SK-N-SH (cell line): ENCODE results near the gene KHSRP. TPM values are rescaled to one million over a fixed set of nuclear protein-coding genes. Genes with fewer than 3 reads are reported as not detected.

Experiments used
- CTCF ChIA-PET: fragments of 300-600, 350-600 bp; formaldehyde crosslinking; extraction: SDS; loops from one replicate; lab custom pipeline; 2021; lab: Yijun Ruan, JAX
- POLR2A ChIA-PET: fragments of 350-600 bp; sonication (Branson Sonifier 250); formaldehyde crosslinking; extraction: SDS; loops from one replicate; lab custom pipeline; 2020; ENCODE audit warnings: antibody characterized with exemption, inconsistent platforms; lab: Yijun Ruan, JAX
- DNase-seq: peaks from one replicate; pipeline ENCODE4 v3.0.0; 2012
- H2AFZ ChIP-seq: fragments of 200-600 bp; sonication (generic); 2 replicates; pipeline ENCODE4 v1.8.1; 2016; ENCODE audit warnings: antibody characterized with exemption, mild to moderate bottlenecking, low read depth
- H3F3A ChIP-seq: fragments of 200-600 bp; sonication (generic); replicated peaks from 2 replicates; pipeline ENCODE3; 2016; ENCODE audit warnings: antibody characterized with exemption, mild to moderate bottlenecking; ENCODE audit not compliant: insufficient read depth
- H3K27ac ChIP-seq, 2 experiments: fragments of 200-500 bp in 1 of 2; fragments of 200-600 bp in 1 of 2; sonication (Bioruptor generic) in 1 of 2; sonication (generic), shearing (Covaris generic) in 1 of 2; 2 replicates each; pipeline versions ENCODE4 v1.5.1 to v1.6.1; 2014 to 2016; ENCODE audit warnings: low read depth in 2 of 2, inconsistent platforms in 1 of 2, low read length in 1 of 2, mild to moderate bottlenecking in 1 of 2, mixed read lengths in 1 of 2
- H3K27me3 ChIP-seq: fragments of 200-600 bp; sonication (generic), shearing (Covaris generic); 2 replicates; pipeline ENCODE4 v1.6.1; 2016; ENCODE audit warnings: mixed run types; ENCODE audit not compliant: insufficient read depth
- H3K36me3 ChIP-seq, 2 experiments: fragments of 200-500 bp in 1 of 2; fragments of 200-600 bp in 1 of 2; sonication (Bioruptor generic) in 1 of 2; sonication (generic) in 1 of 2; replicated peaks in 1 of 2; 2 replicates each; pipeline versions ENCODE3 to v1.5.1; 2014 to 2016; ENCODE audit warnings: low read length in 1 of 2, mild to moderate bottlenecking in 1 of 2; ENCODE audit not compliant: insufficient read depth in 2 of 2, control insufficient read depth in 1 of 2
- H3K4me1 ChIP-seq, 2 experiments: fragments of 200-500 bp in 1 of 2; fragments of 200-600 bp in 1 of 2; sonication (Bioruptor generic) in 1 of 2; sonication (generic), shearing (Covaris generic) in 1 of 2; 2 replicates each; pipeline versions ENCODE4 v1.5.1 to v1.6.1; 2014 to 2016; ENCODE audit warnings: low read depth in 1 of 2, low read length in 1 of 2, mixed run types in 1 of 2; ENCODE audit not compliant: insufficient read depth in 2 of 2, control insufficient read depth in 1 of 2
- H3K4me2 ChIP-seq: fragments of 200-600 bp; sonication (generic), shearing (Covaris generic); 2 replicates; pipeline ENCODE4 v1.6.1; 2017; ENCODE audit warnings: mixed run types
- H3K4me3 ChIP-seq, 2 experiments: fragments of 200-500 bp in 1 of 2; fragments of 200-600 bp in 1 of 2; sonication (Bioruptor generic) in 1 of 2; sonication (generic), shearing (Covaris generic) in 1 of 2; 2 replicates each; pipeline versions ENCODE4 v1.5.1 to v1.8.1; 2014 to 2016; ENCODE audit warnings: low read depth in 2 of 2, inconsistent platforms in 1 of 2, low read length in 1 of 2, mild to moderate bottlenecking in 1 of 2, mixed read lengths in 1 of 2, moderate library complexity in 1 of 2
- H3K79me2 ChIP-seq: fragments of 200-600 bp; sonication (generic); 2 replicates; pipeline ENCODE4 v1.8.1; 2017; ENCODE audit warnings: mild to moderate bottlenecking; ENCODE audit not compliant: insufficient read depth
- H3K9ac ChIP-seq: fragments of 200-600 bp; sonication (generic); 2 replicates; pipeline ENCODE4 v1.6.1; 2017; ENCODE audit warnings: mixed run types
- H3K9me2 ChIP-seq: fragments of 200-600 bp; sonication (generic); 2 replicates; pipeline ENCODE4 v1.6.1; 2017; ENCODE audit warnings: mixed run types
- H3K9me3 ChIP-seq: fragments of 200-600 bp; sonication (generic); 2 replicates; pipeline ENCODE4 v1.6.1; 2017; ENCODE audit warnings: mixed run types, mild to moderate bottlenecking, moderate library complexity
- H4K20me1 ChIP-seq: fragments of 200-600 bp; sonication (generic); 2 replicates; pipeline ENCODE4 v1.6.1; 2017; ENCODE audit warnings: mild to moderate bottlenecking, mixed run types; ENCODE audit not compliant: insufficient read depth
- CHD2 ChIP-seq: fragments of 150-350 bp; IDR thresholded peaks from 2 replicates; pipeline ENCODE4 v1.6.1; 2018; ENCODE audit warnings: low read length; ENCODE audit not compliant: partially characterized antibody
- ELF1 ChIP-seq: IDR thresholded peaks from 2 replicates; pipeline ENCODE4 v1.4.0; 2012
- FOXJ3 ChIP-seq: sonication (generic); formaldehyde crosslinking; IDR thresholded peaks from 2 replicates; pipeline ENCODE4 v1.5.1; 2020; ENCODE audit warnings: mild to moderate bottlenecking, missing genetic modification reagents
- GABPA ChIP-seq: IDR thresholded peaks from 2 replicates; pipeline ENCODE4 v1.4.0; 2012; ENCODE audit warnings: low read depth, mild to moderate bottlenecking
- GATA2 ChIP-seq: sonication (generic); formaldehyde crosslinking; IDR thresholded peaks from 2 replicates; pipeline ENCODE4 v1.5.0; 2020; ENCODE audit warnings: mild to moderate bottlenecking, missing genetic modification reagents
- JUND ChIP-seq: IDR thresholded peaks from 2 replicates; pipeline ENCODE4 v1.4.0; 2012
- MXI1 ChIP-seq: IDR thresholded peaks from 2 replicates; pipeline ENCODE4 v1.6.1; 2012; ENCODE audit warnings: mild to moderate bottlenecking, low read depth, low read length, improper control_type of control experiment
- RAD21 ChIP-seq: IDR thresholded peaks from 2 replicates; pipeline ENCODE4 v1.6.1; 2012; ENCODE audit warnings: mild to moderate bottlenecking, low read length
- RCOR1 ChIP-seq: fragments of 150-350 bp; IDR thresholded peaks from 2 replicates; pipeline ENCODE4 v1.6.1; 2017; ENCODE audit warnings: antibody characterized with exemption, low read length
- SIN3A ChIP-seq: IDR thresholded peaks from 2 replicates; pipeline ENCODE4 v1.6.1; 2012; ENCODE audit warnings: low read depth, mild to moderate bottlenecking, low read length, moderate library complexity, borderline replicate concordance
- TAF1 ChIP-seq: IDR thresholded peaks from 2 replicates; pipeline ENCODE4 v1.6.1; 2012; ENCODE audit warnings: low read depth, mild to moderate bottlenecking, low read length, moderate library complexity, borderline replicate concordance
- TCF12 ChIP-seq: IDR thresholded peaks from 2 replicates; pipeline ENCODE4 v1.4.0; 2012
- YY1 ChIP-seq: IDR thresholded peaks from 2 replicates; pipeline ENCODE4 v1.4.0; 2012; ENCODE audit warnings: low read depth, mild to moderate bottlenecking
- WGBS: methylation state at CpG from one replicate; pipeline ENCODE4 v1.1.6; 2017; ENCODE audit warnings: low lambda C conversion rate; 5-methylcytosine and 5-hydroxymethylcytosine counted together
- polyA plus RNA-seq, 3 experiments: library from polyadenylated mRNA; depleted of rRNA; stranded (reverse); fragments of >200 nt; gene quantifications; 2 replicates each; pipeline ENCODE4 v1.2.3, GENCODE V29; 2012
- TF ChIP-seq, protein P1 (sequence below): fragments of 150-350 bp; IDR thresholded peaks from 2 replicates; pipeline ENCODE4 v1.6.1; 2017; ENCODE audit warnings: antibody characterized with exemption, low read length, low read depth, borderline replicate concordance
- TF ChIP-seq, protein P2 (sequence below): IDR thresholded peaks from 2 replicates; pipeline ENCODE4 v1.4.0; 2012; ENCODE audit warnings: low read depth, borderline replicate concordance
- TF ChIP-seq, protein P3 (sequence below): IDR thresholded peaks from 2 replicates; pipeline ENCODE4 v1.4.0; 2012; ENCODE audit warnings: low read depth
- TF ChIP-seq, protein P4 (sequence below): IDR thresholded peaks from 2 replicates; pipeline ENCODE4 v1.6.1; 2012; ENCODE audit warnings: mild to moderate bottlenecking, low read depth, low read length, moderate library complexity
- TF ChIP-seq, protein P5 (sequence below): fragments of 150-350 bp; IDR thresholded peaks from 2 replicates; pipeline ENCODE4 v1.6.1; 2016; ENCODE audit warnings: mild to moderate bottlenecking, low read depth, low read length
- TF ChIP-seq, protein P6 (sequence below): IDR thresholded peaks from 2 replicates; pipeline ENCODE4; 2012

Gene KHSRP
- polyA plus RNA-seq, 1 of the 3 experiments (the other 2 are of a cell fraction), result 96.8 TPM

DNA sequence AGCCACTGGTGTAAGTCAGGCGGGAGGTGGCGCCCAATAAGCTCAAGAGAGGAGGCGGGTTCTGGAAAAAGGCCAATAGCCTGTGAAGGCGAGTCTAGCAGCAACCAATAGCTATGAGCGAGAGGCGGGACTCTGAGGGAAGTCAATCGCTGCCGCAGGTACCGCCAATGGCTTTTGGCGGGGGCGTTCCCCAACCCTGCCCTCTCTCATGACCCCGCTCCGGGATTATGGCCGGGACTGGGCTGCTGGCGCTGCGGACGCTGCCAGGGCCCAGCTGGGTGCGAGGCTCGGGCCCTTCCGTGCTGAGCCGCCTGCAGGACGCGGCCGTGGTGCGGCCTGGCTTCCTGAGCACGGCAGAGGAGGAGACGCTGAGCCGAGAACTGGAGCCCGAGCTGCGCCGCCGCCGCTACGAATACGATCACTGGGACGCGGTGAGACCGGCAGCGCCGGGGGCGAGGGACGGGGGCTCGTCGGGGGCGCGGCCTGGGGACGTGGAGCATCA, 52.0 kb downstream of the KHSRP start, which contains the start of gene ALKBH7:
TSS of gene ALKBH7 (plus strand) at position 201 of the 502 bp plus-strand sequence. CDS start at position 228, 27 bp downstream.
- TF ChIP-seq YY1 (peak; percentile 67), GATA2 (CRISPR knock-in tag) (no peak), CHD2 (peak; percentile 97), MXI1 (peak; percentile 50), RCOR1 (no peak), JUND (no peak), TAF1 (peak; percentile 26), SIN3A (no peak), ELF1 (peak; percentile 32; the same call in 1 of the 2 replicates), TCF12 (no peak), GABPA (peak; percentile 43; the same call in 1 of the 2 replicates), FOXJ3 (CRISPR knock-in tag) (no peak), RAD21 (no peak)
- TF ChIP-seq, protein P1, sequence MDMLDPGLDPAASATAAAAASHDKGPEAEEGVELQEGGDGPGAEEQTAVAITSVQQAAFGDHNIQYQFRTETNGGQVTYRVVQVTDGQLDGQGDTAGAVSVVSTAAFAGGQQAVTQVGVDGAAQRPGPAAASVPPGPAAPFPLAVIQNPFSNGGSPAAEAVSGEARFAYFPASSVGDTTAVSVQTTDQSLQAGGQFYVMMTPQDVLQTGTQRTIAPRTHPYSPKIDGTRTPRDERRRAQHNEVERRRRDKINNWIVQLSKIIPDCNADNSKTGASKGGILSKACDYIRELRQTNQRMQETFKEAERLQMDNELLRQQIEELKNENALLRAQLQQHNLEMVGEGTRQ, result no peak
- TF ChIP-seq, protein P2, sequence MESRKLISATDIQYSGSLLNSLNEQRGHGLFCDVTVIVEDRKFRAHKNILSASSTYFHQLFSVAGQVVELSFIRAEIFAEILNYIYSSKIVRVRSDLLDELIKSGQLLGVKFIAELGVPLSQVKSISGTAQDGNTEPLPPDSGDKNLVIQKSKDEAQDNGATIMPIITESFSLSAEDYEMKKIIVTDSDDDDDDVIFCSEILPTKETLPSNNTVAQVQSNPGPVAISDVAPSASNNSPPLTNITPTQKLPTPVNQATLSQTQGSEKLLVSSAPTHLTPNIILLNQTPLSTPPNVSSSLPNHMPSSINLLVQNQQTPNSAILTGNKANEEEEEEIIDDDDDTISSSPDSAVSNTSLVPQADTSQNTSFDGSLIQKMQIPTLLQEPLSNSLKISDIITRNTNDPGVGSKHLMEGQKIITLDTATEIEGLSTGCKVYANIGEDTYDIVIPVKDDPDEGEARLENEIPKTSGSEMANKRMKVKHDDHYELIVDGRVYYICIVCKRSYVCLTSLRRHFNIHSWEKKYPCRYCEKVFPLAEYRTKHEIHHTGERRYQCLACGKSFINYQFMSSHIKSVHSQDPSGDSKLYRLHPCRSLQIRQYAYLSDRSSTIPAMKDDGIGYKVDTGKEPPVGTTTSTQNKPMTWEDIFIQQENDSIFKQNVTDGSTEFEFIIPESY, result no peak
- TF ChIP-seq, protein P3, sequence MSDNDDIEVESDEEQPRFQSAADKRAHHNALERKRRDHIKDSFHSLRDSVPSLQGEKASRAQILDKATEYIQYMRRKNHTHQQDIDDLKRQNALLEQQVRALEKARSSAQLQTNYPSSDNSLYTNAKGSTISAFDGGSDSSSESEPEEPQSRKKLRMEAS, result 0 out of 2 replicates have a peak, but pooled peaks have one; percentile 7
- TF ChIP-seq, protein P4, sequence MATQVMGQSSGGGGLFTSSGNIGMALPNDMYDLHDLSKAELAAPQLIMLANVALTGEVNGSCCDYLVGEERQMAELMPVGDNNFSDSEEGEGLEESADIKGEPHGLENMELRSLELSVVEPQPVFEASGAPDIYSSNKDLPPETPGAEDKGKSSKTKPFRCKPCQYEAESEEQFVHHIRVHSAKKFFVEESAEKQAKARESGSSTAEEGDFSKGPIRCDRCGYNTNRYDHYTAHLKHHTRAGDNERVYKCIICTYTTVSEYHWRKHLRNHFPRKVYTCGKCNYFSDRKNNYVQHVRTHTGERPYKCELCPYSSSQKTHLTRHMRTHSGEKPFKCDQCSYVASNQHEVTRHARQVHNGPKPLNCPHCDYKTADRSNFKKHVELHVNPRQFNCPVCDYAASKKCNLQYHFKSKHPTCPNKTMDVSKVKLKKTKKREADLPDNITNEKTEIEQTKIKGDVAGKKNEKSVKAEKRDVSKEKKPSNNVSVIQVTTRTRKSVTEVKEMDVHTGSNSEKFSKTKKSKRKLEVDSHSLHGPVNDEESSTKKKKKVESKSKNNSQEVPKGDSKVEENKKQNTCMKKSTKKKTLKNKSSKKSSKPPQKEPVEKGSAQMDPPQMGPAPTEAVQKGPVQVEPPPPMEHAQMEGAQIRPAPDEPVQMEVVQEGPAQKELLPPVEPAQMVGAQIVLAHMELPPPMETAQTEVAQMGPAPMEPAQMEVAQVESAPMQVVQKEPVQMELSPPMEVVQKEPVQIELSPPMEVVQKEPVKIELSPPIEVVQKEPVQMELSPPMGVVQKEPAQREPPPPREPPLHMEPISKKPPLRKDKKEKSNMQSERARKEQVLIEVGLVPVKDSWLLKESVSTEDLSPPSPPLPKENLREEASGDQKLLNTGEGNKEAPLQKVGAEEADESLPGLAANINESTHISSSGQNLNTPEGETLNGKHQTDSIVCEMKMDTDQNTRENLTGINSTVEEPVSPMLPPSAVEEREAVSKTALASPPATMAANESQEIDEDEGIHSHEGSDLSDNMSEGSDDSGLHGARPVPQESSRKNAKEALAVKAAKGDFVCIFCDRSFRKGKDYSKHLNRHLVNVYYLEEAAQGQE, result no peak
- TF ChIP-seq, protein P5, sequence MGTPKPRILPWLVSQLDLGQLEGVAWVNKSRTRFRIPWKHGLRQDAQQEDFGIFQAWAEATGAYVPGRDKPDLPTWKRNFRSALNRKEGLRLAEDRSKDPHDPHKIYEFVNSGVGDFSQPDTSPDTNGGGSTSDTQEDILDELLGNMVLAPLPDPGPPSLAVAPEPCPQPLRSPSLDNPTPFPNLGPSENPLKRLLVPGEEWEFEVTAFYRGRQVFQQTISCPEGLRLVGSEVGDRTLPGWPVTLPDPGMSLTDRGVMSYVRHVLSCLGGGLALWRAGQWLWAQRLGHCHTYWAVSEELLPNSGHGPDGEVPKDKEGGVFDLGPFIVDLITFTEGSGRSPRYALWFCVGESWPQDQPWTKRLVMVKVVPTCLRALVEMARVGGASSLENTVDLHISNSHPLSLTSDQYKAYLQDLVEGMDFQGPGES, result peak; percentile 99
- TF ChIP-seq, protein P6, sequence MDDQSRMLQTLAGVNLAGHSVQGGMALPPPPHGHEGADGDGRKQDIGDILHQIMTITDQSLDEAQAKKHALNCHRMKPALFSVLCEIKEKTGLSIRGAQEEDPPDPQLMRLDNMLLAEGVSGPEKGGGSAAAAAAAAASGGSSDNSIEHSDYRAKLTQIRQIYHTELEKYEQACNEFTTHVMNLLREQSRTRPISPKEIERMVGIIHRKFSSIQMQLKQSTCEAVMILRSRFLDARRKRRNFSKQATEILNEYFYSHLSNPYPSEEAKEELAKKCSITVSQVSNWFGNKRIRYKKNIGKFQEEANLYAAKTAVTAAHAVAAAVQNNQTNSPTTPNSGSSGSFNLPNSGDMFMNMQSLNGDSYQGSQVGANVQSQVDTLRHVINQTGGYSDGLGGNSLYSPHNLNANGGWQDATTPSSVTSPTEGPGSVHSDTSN, result peak; percentile 100
- TF ChIP-seq, all 33 proteins: peak for 9
- H3K4me3 ChIP-seq, result peak within 1 kb of the TSS; percentile 82 to 96
- CTCF ChIA-PET, result interaction anchor here (0.7 to 1.2 kb wide), 4 partner anchors 9 to 1196 kb away, joined by 3 to 4 read pairs (median 4); partner anchors contain the start of gene GTF2F1

More for the DNA sequence above, 52.0 kb downstream of the KHSRP start, which contains the start of gene ALKBH7:
- Histone ChIP-seq H3K9me3 (no peaks in the 10 kb centered on the region), H3K4me2 (peak within 1 kb of the TSS; percentile 93), H3K27me3 (no peaks in the 10 kb centered on the region), H3K4me1 (peaks cover 6 to 22% of the 10 kb centered on the region in 2 experiments; a peak in 1 of 4 replicates), H3F3A (peaks cover 11% of the 10 kb centered on the region), H3K27ac (peak within 1 kb of the TSS; percentile 95 to 98), H3K79me2 (peaks cover 8% of the 10 kb centered on the region), H3K9ac (peak within 1 kb of the TSS; percentile 96), H2AFZ (peak within 1 kb of the TSS; percentile 88), H3K9me2 (no peaks in the 10 kb centered on the region), H3K36me3 (peaks cover 7 to 14% of the 10 kb centered on the region in 2 experiments), H4K20me1 (no peaks in the 10 kb centered on the region)
- peak; percentile 90 for DNase-seq
- POLR2A ChIA-PET, result interaction anchor here (0.7 to 1.8 kb wide), 7 partner anchors 10 to 67 kb away, joined by 3 to 8 read pairs (median 3); partner anchors contain the start of genes CLPP and KHSRP
- WGBS, result 2% methylated on average over 21 of the region's 47 CpGs
